Erythroblast (primary cell): ENCODE results near the gene ANKRD13D.

Experiments
- GATA1 ChIP-seq: IDR thresholded peaks from 2 replicates; pipeline ENCODE4 v1.6.1; 2011; ENCODE audit warnings: low read depth, mild to moderate bottlenecking, control low read depth, low read length, moderate library complexity
- POLR2A ChIP-seq: IDR thresholded peaks from 2 replicates; pipeline ENCODE4 v1.6.1; 2011; ENCODE audit warnings: mild to moderate bottlenecking, low read length

GRCh38 chr11:67337257-67337656, 48.2 kb downstream of the ANKRD13D start:
- TF ChIP-seq GATA1 (no peak), POLR2A (no peak)
